ENCODE measurements around the gene CPNE6.

- TF ChIP-seq CTCF (IDR thresholded peaks at IDR 0.05) (no peak), POLR2A (IDR thresholded peaks at IDR 0.05) (no peak)
Observed at GRCh38 chr14:24076302-24076601, 4.9 kb downstream of the CPNE6 start.
